GM21447 (cell line): Measurements from ENCODE around the gene ARAP3.

Experiments used
- ATAC-seq: cut with Tn5 transposase; IDR thresholded peaks from one replicate; pipeline ENCODE4 v1.9.1; 2021; ENCODE audit not compliant: unreplicated experiment

The ARAP3 gene

DNA sequence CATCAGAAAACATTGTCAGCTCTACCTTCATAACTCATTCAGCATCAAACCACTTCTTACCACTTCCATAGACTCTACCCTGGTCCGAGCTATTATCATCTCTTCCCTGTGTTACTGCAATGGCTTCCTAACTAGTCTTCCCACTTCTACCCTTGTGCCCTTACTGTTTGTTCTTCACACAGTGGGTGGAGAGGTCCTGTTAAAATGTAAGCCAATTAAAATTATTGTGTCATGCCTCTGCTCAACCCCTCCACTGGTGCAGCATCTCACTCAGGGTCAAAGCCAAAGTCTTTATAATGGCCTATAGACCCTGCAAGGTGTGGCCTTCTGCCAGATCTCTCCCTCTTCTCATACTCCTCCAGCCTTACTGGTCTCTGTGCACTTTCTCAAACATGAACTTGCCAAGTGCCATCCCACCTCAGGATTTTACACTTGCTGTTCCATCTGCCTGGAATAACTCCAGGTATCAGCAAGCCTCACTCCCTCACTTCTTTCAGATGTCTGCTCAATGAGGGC is 22.8 kb upstream of the ARAP3 start:
- no peak for ATAC-seq

GRCh38 chr5:141703133-141703561 is 21.1 kb upstream of the ARAP3 start:
- ATAC-seq: no peak

- peak; percentile 84 for ATAC-seq
Observed at GRCh38 chr5:141701360-141702119, 19.5 kb upstream of the ARAP3 start.

GRCh38 chr5:141697586-141697985 is 15.6 kb upstream of the ARAP3 start:
- ATAC-seq: no peak

DNA sequence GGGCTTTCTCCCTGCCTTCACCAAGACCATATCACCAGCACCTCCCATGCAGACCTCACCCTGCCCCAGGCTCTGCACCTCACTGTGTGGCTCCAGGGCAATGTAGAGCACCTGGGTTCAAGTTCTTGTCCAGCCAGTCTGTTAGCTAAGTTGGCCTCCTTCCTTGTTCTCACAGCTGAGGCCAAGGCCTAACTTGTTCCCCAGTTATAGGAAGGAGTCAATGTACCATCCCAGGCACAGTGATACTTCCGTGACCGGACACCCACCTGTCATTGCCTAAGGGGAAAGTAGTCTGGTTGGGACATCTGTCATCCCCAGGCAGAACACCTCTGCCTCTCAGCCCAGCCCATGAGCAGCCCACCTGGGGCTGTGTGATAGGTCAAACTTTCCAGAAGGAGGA is 14.4 kb upstream of the ARAP3 start:
- ATAC-seq: no peak

GRCh38 chr5:141695627-141696215 is 13.7 kb upstream of the ARAP3 start:
- ATAC-seq: no peak

DNA sequence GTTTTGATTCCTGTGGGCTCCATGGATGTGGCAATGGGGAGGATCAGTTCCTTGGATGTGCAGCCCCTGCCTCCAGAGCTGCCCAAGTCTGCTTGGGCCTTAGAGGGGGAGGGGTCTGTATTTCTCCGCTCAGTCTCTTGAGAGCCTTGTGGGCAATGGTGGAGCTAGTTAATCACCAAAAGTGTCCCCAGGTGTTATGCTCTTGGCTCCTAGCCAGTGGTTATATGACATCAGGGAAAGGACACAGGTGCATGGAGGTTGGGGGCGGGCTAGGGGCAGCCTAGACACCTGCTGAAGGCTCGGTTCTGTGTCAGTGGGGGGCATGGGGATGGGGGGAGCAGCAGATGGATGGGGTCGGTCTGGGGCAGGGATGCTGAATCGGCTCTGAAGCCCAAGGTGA is 12.4 kb upstream of the ARAP3 start:
- ATAC-seq: no peak

DNA sequence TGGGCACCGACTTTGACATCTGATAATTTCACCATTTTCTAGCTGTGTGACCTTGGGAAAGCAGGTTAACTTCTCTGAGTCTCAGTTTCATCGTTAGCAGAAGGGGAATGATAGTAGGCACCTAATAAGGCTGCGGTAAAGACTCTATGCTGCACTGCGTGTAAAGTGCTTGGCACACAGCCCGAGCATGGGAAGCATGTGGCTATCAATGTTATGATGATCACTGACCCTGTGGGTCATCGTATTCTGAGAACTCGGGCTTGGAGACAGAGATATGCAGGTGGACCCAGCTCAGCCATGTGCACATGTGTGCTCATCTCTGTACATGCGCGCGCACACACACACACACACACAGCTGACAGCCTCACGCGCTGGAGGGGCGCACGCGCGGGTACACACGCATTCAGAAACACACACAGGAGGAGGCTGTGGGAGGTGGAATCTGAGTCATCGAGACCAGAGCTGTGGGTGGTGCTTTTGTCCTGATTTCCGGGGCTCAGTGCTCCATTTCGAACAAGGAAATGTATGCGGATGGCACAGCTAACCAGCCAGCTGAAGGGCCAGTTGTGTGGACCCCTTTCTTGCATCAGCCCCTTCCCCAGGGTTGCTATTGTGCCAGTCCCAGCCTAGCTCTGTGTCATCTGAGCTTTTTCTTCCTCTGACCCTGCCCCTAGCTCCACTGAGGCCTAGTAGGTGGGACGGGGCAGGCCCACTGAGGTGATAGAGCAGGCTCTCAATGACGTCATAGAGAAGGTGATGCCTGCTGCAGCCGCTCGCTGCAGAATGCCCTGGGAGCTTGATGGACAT is 11.1 kb upstream of the ARAP3 start:
- no peak for ATAC-seq

- ATAC-seq: no peak
Observed at GRCh38 chr5:141692533-141692888, 10.5 kb upstream of the ARAP3 start.

- ATAC-seq: peak; percentile 89
Observed at GRCh38 chr5:141691867-141692532, 10.0 kb upstream of the ARAP3 start.

DNA sequence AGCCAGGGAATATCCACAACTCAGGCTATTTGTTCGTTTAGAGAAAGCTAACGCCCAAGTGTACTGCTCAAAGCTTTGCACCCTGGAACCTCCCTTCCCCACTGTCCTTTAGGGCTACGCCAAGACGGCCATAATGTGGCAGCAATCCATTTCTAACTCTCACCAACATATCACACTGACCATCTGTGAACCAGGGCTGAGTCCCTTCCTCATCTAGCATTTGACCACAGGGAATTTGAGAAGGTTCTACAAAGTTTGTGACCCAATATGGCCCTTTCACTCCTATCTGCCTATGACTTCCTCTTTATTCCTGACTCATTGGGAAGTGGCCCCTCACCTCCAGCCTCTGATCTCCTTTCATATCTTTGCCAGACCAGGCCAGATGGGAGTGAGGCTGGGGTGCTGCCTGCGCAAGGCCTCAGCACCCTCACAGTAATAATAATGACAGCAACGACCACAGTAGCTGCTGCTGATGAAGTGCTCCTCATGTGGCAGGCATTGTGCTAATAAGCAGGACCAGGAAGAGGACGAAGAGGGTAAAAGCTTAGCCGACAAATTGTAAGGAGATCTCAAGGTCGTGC is 9.3 kb upstream of the ARAP3 start:
- no peak for ATAC-seq

DNA sequence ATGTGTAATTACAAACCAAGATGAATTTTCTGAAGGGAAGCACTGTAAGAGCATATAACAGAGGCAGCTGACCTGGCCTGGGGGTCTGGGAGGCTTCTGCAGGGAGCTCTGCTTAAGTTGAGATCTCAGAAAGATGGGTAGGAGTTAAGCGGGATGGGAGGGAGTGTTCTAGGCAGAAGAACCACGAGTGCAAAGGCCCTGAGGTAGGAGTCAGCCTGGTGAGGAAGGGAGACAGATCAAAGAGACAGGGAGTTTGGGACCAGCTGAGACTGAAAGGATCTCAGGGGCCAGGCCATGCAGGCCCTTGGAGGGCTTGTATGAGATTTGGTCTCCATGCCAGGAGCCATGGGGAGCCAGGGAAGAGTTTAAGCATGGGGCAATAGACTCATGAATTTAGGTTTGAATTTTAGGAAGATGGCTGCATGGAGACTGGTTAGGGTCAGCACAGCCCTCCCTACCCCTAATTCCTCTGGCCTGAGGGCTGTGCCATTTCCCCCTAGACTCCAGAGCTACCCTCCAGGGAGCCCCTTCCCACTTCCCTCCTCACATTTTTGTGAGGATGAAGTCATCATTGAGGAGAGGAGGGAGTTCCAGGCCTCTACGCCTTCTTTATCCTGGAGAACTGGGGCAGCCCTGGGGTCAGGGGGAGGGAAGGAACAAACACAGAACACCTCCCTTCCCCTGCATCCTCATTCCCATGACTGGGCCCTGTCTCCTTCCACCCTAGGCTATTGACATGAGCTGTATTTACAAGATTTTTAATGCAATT is 4.8 kb upstream of the ARAP3 start:
- no peak for ATAC-seq

DNA sequence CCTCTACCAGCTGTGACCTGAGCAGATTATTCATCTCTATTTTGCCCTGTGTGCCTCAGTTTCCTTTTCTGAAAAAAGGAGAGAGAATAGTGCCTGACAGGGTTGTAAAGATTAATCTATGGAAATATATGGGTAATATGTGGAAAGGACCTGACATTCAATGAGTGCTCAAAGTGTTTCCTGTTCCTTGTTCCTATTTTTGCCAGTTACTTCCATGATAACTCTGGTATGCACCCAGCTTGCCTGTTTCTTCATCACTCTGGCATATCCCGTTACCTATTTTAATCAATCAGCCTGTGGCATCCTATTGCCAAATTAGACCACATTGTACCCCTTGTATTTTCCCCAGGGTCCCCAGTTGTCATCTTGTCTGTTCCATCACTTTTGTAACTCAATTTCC is 3.6 kb upstream of the ARAP3 start:
- no peak for ATAC-seq

- no peak for ATAC-seq
Observed at GRCh38 chr5:141683596-141684141, 1.6 kb upstream of the ARAP3 start.

DNA sequence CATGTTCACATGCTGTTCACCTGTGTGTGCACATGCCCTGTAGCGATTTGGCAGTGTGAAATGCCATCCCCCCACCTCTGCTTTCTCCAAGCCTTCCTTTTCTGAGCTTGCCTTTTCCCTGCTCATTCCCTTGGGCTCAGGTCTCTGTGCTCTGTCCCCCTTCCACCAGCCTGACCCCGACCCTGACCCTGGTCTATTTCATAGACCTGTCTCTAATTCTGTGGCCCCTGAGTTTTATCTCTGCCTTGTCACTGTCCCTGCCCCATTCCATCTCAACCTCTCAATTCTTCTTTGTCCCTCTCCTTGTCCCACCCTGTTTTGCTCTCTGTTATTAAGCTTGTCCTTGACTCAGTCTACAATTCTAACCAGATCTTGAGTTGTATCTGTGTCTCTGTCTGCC is 735 bp downstream of the ARAP3 start:
- ATAC-seq: no peak

- no peak for ATAC-seq
Observed at GRCh38 chr5:141680751-141681201, 1.3 kb downstream of the ARAP3 start.

DNA sequence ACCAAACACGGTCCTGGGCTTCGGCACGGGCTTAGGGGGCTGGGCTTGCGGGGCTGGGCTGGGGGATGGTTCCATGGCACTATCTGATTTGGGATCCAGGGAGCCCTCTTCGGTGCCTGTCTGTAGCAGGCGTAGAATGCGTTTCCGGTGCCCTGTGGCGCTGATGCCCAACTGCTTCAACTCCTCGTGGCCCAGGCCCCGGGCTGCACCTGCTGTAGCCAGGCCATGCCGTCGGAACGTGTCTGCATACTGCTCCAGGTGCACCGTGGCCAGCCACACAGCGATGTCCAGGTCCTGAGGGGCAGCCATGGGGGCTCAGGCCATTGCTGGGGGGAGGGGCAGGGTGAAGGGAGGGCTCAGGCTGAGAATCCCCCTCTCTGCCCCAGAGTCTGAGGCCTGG is 1.9 kb downstream of the ARAP3 start:
- no peak for ATAC-seq

DNA sequence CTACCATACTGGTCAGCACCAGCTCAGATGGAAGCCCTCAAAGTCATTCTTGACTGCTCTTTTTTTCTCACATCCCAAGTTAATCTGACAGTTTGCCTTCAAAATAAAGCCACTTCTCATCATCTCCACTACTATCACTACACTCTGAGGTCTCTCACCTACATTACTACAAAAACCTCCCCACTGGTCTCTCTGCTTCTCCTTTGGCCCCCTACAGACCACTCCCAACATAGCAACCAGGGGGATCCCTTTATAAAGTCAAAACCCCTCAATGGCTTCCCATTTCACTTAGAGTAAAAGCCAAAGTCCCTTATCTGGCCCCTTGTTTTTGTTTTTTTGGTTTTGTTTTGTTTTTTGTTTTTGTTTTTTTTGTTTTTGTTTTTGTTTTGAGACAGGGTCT is 4.6 kb downstream of the ARAP3 start:
- no peak for ATAC-seq

- no peak for ATAC-seq
Observed at GRCh38 chr5:141675672-141676071, 6.4 kb downstream of the ARAP3 start.

- no peak for ATAC-seq
Observed at GRCh38 chr5:141674747-141675146, 7.3 kb downstream of the ARAP3 start.
